GM12874 (cell line): Measurements from ENCODE around the gene ZBTB7C.

Source experiments
- TF ChIP-seq, protein P1 (sequence below): IDR thresholded peaks from 2 replicates; pipeline ENCODE4 v1.5.1; 2011; ENCODE audit warnings: low read depth, mild to moderate bottlenecking, control low read depth, low read length, moderate library complexity; ENCODE audit not compliant: insufficient read depth

The ZBTB7C gene

GRCh38 chr18:48136051-48136826, 272.9 kb downstream of the ZBTB7C start:
- TF ChIP-seq, protein P1, sequence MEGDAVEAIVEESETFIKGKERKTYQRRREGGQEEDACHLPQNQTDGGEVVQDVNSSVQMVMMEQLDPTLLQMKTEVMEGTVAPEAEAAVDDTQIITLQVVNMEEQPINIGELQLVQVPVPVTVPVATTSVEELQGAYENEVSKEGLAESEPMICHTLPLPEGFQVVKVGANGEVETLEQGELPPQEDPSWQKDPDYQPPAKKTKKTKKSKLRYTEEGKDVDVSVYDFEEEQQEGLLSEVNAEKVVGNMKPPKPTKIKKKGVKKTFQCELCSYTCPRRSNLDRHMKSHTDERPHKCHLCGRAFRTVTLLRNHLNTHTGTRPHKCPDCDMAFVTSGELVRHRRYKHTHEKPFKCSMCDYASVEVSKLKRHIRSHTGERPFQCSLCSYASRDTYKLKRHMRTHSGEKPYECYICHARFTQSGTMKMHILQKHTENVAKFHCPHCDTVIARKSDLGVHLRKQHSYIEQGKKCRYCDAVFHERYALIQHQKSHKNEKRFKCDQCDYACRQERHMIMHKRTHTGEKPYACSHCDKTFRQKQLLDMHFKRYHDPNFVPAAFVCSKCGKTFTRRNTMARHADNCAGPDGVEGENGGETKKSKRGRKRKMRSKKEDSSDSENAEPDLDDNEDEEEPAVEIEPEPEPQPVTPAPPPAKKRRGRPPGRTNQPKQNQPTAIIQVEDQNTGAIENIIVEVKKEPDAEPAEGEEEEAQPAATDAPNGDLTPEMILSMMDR: no peak

DNA sequence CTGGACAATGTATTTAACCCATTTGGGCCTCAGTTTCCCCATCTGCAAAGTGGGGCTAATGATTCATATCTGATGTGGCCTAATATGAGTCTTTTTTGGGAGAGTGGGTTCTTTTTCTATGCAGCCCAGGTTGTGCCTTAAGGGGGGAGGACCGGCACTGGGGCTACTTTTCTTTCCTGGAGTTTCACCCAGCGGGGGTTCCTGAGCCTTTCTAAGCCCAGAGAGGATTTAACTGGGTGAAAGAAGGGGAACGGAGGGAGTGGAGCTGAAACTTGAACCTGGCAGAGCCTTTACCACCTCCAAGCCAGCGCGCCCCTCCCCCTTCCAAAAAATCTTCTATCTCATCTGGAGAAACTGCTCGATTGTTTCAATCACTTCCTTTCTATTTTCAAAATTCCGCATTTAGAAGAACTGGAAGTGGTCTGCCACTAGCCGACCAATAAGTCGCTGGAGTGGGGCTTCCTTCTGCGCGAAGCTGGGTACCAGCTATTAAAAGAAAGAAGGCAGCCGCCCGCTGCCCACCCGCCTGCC, 273.7 kb downstream of the ZBTB7C start:
- TF ChIP-seq, protein P1: no peak

DNA sequence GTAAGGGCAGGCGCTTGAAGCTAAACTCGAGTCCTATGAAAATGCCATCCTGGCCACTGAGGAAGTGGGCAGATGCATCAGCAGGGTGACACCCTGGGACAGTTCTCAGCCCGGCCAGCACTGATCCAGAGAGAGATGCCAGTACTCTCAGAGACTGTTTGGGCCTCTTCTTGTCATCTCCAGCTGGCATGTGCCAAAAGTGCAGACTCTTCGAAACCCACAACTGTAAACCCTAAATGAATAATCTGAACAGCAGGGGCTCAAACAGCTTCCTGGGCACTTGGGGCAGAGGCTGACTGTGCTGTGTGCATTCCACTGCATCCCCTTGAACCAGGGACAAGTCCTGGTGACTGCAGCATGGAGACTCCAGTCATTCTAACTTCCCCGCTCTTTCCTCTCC, 274.6 kb downstream of the ZBTB7C start:
- TF ChIP-seq, protein P1: no peak

DNA sequence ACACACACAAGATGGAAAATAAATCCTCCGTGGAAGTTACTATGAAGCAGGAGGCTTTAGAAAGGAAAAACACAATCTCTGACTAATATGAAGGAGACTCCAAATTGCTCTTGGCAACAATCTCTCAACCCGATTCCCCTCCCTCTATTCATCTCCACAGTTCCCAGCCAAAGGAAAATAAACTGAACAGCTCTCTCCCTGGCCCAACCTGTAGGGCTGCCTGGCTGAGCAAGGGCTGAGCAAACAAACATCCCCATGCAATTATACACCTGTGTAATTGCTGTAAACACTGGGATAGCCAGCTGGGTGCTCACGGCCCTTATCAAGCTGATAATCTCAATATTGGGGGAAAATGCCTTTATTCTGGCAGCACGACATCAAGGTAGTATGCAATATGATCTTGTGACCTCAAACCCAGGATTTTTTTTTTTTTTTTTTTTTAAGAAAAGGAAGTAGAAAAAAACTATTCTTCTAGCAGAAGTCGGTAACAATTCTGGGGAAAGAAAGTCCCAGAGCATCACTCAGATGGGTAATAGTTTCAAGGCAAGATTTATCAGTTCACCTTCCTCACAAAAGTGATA, 275.4 kb downstream of the ZBTB7C start:
- TF ChIP-seq, protein P1: no peak

DNA sequence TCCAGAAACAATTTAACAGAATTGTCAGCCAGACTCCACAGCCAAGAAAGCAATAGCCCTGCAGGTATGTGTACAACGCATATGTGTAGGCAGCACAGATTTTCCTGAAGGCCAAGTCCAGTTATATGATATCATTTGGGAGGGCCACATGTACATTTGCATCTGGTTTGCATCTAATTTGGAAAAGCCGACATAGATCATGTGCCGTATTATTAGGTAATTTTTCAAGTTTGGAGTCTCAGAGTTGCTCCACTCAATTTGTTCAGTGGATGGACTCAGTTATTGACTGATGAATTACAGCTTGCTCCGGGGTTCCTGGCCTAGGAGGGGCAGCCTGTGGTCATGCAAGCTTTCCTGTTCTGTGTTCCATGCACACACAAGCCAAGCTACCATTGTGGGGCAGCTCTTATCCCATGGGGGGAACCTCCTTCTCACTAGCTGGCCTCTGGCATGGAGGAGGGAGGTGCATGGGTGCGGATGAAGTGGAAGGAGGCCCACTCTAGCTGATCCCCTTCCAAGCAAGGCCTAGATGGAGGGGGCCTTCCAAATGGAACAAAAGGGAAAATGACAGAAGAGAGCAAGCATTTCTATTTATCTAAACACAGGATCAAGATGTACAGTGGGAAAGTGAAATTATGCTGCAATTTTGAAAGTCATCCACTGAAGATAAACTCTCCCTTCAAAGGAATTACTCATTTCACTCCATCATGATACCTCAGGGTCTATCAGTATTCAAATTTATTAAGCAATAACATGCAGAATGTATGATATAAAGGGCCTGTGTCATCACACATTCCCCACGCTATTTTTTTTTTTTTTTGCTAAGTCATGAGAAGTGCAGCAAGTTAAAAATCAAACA, 276.2 kb downstream of the ZBTB7C start:
- TF ChIP-seq, protein P1: no peak

DNA sequence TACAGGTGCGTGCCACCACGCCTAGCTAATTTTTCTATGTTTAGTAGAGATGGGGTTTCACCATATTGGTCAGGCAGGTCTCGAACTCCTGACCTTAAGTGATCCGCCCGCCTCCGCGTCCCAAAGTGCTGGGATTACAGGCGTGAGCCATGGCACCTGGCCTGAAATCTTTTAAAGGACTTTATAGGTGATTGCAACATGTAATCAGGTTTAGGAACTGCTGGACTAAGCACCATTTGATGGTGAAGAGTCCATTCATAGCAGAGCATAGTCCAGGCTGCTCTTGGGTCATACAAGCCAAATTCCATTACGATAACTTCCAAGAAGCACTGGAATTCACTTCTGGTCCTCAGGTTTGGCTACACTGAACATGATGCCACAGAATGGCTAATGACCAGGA, 278.1 kb downstream of the ZBTB7C start:
- TF ChIP-seq, protein P1: no peak

DNA sequence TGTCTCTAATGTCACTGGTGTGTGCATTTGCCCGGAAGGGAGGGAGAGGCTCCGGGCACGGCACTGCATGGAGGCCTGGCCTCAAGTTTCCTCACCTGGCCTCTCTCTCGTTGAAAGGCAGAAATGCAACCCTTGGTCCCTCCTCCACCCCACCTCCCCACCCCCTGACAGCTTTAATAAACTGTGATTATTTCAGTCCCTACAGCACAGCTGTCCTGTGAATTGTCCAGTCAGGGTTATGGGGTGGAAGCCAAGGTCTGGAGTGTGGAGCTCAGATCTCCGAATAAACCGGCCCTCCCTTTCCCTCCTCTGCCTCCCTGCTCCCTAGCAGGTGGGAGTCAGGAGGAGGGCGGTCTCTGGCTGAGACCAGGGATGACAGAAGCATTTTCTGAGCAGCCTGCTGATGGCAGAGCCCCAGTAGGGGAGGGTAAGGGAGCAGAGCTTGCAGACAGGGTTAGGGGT, 279.5 kb downstream of the ZBTB7C start:
- TF ChIP-seq, protein P1: no peak
